ENCODE results near the gene CHCHD3.

CHCHD3 gene

DNA sequence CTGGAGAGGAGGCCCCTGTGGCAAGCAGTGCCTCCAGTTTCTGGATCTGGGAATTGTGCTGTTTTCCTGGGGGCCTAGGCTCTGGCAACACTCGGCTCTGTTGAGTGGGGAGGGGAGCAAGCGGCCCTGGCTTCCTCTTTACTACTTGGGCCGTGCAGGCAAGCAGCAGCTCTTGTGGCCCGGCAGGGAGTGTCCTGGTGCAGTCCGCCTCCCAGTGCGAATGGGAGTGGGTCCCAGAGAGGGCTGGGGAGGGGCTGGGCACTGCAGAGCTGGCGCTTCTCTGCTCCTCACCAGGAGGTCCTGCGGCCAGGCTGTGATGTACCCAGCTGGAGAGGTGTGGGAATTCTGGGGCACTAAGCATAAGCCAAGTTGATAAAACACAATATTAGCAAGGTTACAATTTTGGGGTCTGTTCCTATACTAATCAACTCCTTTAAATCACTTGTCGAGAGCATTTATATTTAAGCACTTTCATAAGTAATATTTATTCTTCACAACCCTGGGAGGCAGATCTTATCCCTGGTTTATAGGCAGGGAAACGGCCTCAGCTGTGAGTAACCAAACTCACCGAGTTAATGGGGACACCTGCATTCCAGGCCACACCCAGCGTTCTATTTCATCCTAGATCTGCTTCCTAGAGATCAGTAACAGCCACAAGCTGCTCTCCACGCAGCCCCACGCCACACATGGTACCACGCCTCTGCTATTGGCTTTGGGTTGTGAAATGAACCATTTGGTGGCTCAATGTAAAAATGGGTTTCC, 322.2 kb downstream of the CHCHD3 start:
- no peak for DNase-seq

DNA sequence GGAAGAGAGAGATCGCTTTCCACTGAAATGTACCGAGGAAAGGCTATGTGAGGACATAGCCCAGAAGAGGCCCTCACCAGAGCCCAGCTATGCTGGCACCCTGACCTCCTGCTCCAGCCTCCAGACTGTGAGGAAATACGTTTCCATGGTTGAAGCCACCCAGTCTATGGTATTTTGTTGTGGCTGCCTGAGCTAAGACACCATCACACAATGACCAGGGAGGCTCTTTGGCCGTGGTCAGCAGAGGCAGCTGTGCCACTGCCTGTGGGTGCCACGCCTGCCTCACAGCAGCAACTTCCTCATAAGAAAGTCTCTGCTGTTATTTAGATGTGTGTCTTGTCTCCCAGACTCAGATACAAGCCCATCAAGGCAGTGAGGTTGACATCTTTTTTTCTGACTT, 322.9 kb downstream of the CHCHD3 start:
- DNase-seq = no peak

DNA sequence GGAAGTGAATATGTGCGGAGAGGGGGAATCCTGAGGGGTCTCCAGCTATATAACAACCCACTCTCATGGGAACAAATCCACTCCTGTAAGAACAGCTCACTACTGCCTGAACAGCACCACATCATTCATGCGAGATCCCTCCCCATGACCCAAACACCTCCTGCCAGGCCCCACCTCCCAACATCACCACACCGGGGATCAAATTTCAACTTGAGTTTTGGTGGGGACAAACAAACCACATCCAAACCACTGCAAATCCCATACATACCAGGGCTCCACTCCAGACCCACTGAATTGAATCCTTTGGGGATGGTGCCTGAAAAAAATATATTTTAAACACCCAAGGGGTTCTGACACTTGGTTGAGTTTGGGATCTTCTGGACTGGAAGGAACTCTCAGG, 324.1 kb downstream of the CHCHD3 start:
- no peak for DNase-seq

DNA sequence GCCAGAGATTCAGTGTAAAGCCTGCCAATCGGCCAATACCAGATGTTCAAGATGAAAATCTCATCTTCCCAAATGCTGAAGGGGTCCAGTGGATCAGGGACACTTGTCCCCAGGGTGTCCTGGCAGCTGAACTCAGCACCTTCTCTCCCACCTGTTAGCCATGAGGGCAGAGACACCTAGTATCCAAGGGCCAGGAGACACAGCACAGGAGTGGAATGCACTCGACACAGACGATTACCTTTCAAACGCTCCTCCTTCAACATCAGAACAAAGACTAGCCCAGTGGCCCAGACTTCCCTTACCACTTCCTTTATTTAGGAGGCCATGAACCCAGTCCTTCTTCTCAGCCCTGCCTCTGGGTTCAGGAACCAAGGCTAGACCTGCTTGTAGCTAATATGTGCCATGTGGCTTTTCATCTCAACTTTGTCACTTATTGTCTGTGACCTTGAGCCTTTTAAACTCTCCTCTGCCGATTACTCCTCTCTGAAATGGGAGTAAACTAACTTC, 325.4 kb downstream of the CHCHD3 start:
- DNase-seq = no peak

DNA sequence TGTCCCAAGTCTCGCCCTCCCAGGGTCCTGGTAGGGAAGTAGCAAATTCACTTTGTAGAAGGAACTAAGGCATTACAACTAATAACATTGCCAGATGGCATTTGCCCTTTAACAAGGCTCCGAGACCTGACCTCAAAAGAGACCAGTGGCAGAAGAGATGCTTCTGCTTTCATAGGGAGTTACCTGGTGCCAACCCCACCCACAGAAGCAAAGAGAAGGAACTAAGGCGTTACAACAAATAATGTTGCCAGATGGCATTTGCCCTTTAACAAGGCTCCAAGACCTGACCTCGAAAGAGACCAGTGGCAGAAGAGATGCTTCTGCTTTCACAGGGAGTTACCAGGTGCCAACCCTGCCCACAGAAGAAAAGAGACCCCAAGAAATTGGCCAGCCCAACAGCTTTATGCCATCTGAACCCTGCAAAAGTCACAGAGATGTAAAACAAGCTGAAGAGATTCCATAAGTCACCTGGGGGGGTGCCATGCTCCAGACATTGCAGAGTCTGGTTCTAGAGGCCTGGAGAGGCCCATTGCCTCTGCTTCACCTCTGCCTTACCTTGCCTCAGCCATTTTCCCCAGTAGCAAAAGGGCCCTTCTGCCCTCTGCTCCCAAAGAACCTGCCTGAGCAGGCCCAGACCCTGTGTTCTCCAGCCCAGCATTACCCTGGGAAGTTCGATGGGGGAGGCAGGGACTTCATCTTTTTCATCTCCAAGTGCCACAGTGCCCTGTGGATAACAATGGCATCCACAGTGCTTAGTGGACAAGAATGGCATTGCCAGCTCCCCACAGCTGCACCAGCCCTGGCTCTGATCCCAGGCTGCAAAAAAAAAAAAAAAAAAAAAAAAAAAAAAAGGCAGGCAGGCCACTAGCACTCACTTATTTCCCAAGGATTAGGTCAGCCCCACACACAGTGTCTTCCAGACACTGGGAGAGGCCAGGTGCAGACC, 326.1 kb downstream of the CHCHD3 start:
- no peak for DNase-seq

DNA sequence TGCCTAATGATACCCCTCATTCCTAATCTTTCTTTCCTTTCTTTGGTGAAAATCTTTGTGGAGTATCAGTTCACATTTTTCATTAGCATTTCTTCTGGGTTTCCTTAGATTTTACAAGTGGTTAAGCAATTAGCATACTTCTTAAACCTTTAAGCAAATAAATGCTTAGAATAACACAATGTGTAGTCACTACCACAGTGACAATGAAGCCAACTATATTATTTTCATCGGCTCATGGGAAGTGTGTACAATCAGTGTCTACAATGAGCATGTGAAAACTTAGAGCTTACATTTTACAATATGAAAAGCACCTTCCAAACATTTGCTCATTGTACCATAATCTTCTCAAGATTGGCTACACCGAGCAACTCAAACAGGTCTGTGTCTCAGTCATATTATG, 329.5 kb downstream of the CHCHD3 start:
- no peak for DNase-seq

DNA sequence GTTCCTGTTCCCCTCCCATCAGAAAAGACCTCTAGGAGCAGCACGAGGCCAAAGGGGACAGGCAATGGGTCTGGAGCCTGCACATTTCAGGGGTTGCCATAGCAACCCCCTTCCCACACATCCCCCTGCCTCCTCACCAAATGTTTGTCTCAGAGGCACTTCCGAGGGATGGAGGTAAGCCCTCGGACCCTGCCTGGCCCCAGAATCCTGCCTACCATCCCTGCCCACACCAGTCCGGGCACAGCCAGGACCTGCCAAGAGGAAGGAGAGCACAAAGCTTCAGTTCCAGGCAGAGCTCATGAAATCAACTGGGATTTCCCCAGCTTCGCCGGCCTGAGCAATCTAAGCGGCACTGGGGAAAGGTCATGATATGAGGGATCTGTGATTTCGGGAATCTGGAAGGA, 330.6 kb downstream of the CHCHD3 start:
- DNase-seq = no peak

DNA sequence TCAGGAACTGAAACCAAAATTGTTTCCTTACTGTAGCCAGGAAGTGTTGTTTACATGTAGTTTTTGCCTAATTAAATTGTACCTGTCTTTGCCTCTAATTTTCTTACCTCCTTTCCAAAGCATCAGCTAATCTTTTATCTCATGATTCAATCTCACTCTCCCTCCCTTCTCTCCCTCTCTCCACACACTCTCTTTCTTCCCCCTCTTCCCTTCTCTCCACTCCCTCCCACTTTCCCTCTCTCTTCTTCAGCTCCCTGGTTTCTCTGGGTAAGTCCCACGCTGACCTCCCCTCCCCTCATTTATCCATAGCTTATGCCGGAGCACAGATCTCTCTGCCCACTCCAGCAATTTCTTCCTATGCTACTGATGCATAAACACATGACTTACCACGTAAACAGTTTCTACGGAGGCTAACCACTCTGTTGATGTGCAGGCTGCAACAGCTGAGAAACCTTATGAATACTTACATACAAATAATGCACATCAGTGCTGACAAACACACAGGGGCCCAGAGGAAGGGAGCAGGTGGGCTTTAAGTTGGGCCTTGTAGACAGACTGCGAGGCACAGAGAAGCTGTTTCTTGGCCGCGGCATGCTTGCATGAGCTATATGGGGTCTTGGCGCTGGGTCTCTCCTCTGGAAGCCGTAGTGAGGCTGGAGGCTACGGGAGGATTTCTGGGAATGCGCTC, 331.2 kb downstream of the CHCHD3 start:
- no peak for DNase-seq

DNA sequence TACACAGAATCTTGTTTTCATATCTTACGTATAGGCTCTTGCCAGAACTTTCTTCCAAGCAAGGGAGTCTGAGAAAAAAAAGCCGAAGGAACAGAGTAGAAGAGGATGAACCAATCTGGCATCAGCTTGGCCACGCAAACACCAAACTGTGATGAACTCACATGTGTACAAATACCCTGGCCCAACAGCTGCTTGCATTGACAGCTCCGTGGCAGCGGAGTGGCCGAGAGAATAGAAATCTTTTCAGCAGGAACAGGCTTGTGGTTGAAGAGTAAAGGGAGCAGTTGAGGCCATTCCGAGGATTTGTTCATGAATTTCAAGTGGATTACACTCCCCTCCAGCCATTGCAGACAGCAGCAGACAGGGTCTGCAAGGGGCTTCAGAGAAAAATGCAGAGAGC, 331.8 kb downstream of the CHCHD3 start:
- no peak for DNase-seq

DNA sequence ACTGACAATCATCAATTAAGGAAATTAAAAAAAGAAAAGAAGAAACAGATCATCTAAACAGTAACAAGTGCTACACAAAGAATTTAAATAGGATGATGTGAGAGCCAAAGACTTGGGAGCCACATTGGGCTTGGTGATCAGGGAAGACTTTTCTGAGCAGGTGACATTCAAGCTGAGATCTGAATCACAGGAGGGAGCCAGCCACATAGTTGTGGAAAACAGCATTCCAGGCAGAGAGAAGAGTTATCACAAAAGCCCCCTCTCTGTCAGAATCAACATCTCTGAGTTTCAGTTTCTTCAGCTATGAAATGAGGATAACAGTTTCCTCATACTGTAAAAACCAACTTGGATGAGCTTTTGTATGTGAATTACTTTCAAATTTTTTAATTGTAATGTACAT, 336.4 kb downstream of the CHCHD3 start:
- DNase-seq = no peak

DNA sequence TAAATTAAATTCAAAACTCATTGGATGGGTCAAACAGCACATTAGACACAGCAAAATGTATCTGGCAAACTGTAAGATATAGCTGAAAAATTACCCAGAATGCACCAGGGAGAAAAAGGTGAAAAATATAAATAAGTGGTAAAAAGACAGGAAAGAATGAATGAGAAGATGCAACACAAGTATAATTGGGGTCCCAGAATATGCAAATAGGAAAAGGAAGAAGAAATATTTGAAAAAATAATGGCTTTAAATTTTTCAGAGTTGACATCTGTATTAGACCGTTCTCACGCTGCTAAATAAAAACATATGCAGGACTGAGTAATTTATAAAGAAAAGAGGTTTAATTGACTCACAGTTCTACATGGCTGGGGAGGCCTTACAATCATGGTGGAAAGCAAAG, 337.9 kb downstream of the CHCHD3 start:
- DNase-seq = no peak

DNA sequence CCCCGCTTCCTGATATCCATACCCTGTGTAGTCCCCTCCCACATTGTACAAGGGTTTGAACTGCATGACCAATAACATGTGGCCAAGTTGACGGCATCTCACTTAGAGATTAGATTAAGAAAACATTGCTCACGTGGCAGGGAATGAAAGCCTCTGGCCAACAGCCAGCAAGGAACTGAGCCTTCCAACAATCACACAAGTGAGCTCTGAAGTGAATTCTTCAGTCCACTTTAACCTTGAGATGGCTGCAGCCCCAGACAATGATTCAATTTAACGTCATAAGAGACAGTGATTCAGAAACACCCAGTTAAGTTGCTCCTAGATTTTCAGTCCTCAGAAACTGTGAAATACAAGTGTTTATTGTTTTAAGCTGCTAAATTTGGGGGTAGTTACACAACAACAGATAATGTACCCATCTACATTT, 339.7 kb downstream of the CHCHD3 start:
- no peak for DNase-seq

DNA sequence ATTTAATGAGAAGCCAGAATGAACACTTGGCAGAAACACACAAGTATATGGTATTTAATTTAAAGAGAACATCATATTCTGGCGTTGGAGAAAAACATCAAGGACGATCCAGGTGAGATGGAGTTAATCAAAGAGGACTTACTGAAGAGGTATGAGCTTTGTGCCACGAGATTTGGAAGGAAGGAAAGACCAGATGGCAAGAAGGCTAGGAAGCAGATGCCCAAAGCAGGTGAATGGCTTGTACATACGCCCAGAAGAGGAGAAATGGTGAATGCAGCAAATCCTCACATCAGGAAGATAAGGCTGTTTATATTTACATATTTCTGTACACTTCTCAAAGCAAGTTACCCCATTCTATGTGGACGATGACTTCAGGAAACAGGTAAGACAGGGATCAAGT, 341.7 kb downstream of the CHCHD3 start:
- DNase-seq = no peak

DNA sequence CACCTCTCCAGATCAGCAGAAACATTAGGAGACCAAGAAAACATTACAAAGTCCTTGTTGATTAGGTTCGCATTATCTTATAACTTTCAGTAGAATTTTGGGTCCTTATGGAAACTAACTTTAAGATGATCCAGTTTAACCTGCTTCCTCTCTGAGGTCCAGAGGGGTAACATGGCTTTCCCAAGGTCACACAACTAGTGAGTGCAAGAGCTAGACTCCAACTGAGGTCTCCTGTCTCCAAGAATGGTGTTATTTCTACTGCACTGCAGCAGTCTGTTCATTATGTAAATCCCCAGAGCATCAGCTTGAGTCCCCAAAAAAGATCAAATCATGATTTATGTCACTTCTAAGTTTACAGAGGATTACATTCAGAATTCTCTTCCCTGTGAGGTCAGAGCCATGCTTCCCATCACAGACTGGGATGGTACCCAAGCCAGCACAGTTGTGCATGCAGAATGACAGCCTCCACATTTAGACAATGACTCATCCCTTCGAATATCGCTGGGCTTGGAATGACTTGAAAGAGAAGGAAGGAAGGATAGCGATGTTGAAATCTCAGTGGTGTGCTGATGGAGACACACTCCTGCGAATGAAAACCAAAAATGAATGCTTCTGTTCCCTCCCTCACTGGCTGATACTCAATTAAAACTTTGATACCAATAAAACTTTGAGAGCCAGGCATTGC, 342.5 kb downstream of the CHCHD3 start:
- no peak for DNase-seq

DNA sequence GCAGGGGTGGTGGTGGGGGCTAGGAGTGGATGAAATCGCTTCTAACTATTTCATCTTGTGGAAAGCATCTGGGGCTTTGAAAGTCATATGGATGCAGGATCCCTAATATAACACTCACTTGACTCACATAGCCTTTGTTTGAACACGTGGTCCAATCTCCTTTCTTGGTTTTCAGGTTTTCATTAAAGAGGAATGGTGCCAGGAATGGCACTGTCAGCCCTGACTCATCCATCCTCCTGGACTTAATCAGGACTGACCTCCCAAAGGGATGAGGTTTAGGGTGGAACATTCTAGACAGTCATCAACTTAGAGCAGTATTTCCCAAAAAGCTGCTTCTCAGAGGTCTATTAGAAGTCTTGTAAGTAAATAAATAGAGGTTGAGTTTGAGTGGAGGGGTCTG, 343.6 kb downstream of the CHCHD3 start:
- no peak for DNase-seq

DNA sequence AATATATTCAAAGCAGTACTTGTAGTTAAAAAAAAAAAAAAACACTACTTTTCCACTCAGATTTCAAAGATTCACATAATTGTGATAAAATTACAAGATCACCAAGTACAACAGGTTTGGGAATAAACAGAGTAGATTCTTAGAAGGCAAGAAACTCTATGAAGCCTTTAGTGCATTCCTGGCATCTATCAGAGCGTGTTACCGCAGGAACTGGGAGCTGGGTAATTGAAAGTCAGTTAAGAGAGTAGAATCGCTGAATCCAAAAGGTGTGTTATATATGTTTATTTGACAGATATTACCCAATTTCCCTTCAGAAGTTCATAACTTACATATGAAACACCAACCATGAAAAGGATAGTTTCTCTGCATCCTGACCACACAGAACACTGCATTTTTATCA, 346.4 kb downstream of the CHCHD3 start:
- DNase-seq = no peak

All from NCI-H1436 treated with DMSO at 0.1 percent for 48 hours (cell line).